Stimulated activated CD4-positive, alpha-beta T cell treated with anti-CD3 and anti-CD28 coated beads, Interleukin-1b, Interleukin-23, amount 100 ng/mL, for 24 hours (primary cell): ENCODE measurements around the gene ARF3.
"Not testable (repeated sequence)": the region's sequence is repeated elsewhere in the genome, so short reads cannot be mapped to it uniquely, and the experiment has no call there.

Source experiments
- DNase-seq, 4 experiments: peaks; one replicate each; pipeline ENCODE4 v3.0.0-alpha.2; 2020; ENCODE audit warnings: low read depth in 4 of 4, low spot score in 1 of 4

ARF3 gene

GRCh38 chr12:48932878-48933277, 24.4 kb downstream of the ARF3 start:
- no peak for DNase-seq

- DNase-seq = no peak
Observed at GRCh38 chr12:48930475-48930874, 26.8 kb downstream of the ARF3 start.

- no peak for DNase-seq
Observed at GRCh38 chr12:48929551-48929950, 27.7 kb downstream of the ARF3 start.

GRCh38 chr12:48927261-48927660, 30.0 kb downstream of the ARF3 start:
- no peak for DNase-seq

- peak; percentile 26 to 71 (median 61) for DNase-seq
Observed at GRCh38 chr12:48925304-48926011, 31.8 kb downstream of the ARF3 start, which contains the start of gene FKBP11. FKBP11 (minus strand) TSS chr12:48925492; CDS start chr12:48925428, 64 bp downstream.

- DNase-seq = peak; percentile 44 to 54 (median 48)
Observed at GRCh38 chr12:48924617-48925303, 32.5 kb downstream of the ARF3 start.

- DNase-seq = no peak
Observed at GRCh38 chr12:48923117-48923516, 34.2 kb downstream of the ARF3 start.

GRCh38 chr12:48917857-48918537, 39.3 kb downstream of the ARF3 start:
- peak in 1 of 4 experiments; percentile 12 for DNase-seq

- no peak for DNase-seq
Observed at GRCh38 chr12:48910196-48910595, 47.1 kb downstream of the ARF3 start.

- not testable (repeated sequence) for DNase-seq
Observed at GRCh38 chr12:48909698-48910097, 47.6 kb downstream of the ARF3 start.

- no peak for DNase-seq
Observed at GRCh38 chr12:48907245-48907644, 50.0 kb downstream of the ARF3 start.

GRCh38 chr12:48903982-48904411, 53.3 kb downstream of the ARF3 start:
- DNase-seq = peak; percentile 61 to 74 (median 72)

- no peak for DNase-seq
Observed at GRCh38 chr12:48903363-48903981, 53.8 kb downstream of the ARF3 start.

- no peak for DNase-seq
Observed at GRCh38 chr12:48901278-48901677, 56.0 kb downstream of the ARF3 start.

- no peak for DNase-seq
Observed at GRCh38 chr12:48899651-48900050, 57.6 kb downstream of the ARF3 start.

- no peak for DNase-seq
Observed at GRCh38 chr12:48894271-48894670, 63.0 kb downstream of the ARF3 start.

GRCh38 chr12:48890657-48891418, 66.4 kb downstream of the ARF3 start:
- DNase-seq = peak; percentile 62 to 70 (median 66)

GRCh38 chr12:48889679-48890078, 67.6 kb downstream of the ARF3 start:
- DNase-seq = no peak
